Hepatocyte (in vitro differentiated cells): ENCODE data around the gene SHANK2. TPM values are rescaled to one million over a fixed set of nuclear protein-coding genes. Genes with fewer than 3 reads are reported as not detected.

Source experiments
- DNase-seq: peaks from one replicate; pipeline ENCODE4 v3.0.0-alpha.2; 2016; ENCODE audit warnings: low spot score
- H2AFZ ChIP-seq: fragments of 200-600 bp; sonication (generic); 2 replicates; pipeline ENCODE4 v1.6.0; 2016; ENCODE audit warnings: antibody characterized with exemption, mild to moderate bottlenecking
- H3K27ac ChIP-seq: fragments of 200-600 bp; sonication (generic); 2 replicates; pipeline ENCODE4 v1.5.1; 2016; ENCODE audit warnings: mild to moderate bottlenecking
- H3K27me3 ChIP-seq: fragments of 200-600 bp; sonication (generic); 2 replicates; pipeline ENCODE4 v1.6.1; 2016
- H3K36me3 ChIP-seq: fragments of 200-600 bp; sonication (generic); replicated peaks from 2 replicates; pipeline ENCODE4 v1.5.1; 2016; ENCODE audit warnings: low read depth; ENCODE audit not compliant: insufficient read depth
- H3K4me1 ChIP-seq: fragments of 200-600 bp; sonication (generic); 2 replicates; pipeline ENCODE4 v1.5.1; 2016; ENCODE audit warnings: mild to moderate bottlenecking, moderate library complexity; ENCODE audit not compliant: insufficient read depth
- H3K4me2 ChIP-seq: fragments of 200-600 bp; sonication (generic); 2 replicates; pipeline ENCODE4 v1.6.0; 2016
- H3K4me3 ChIP-seq: fragments of 200-600 bp; sonication (generic); 2 replicates; pipeline ENCODE4 v1.5.1; 2016; ENCODE audit warnings: mild to moderate bottlenecking
- H3K79me2 ChIP-seq: fragments of 200-600 bp; sonication (generic); 2 replicates; pipeline ENCODE4 v1.6.0; 2017; ENCODE audit warnings: mild to moderate bottlenecking
- H3K9me2 ChIP-seq: fragments of 200-600 bp; sonication (generic); replicated peaks from 2 replicates; pipeline ENCODE4 v1.6.0; 2017; ENCODE audit warnings: mild to moderate bottlenecking; ENCODE audit not compliant: insufficient read depth
- H3K9me3 ChIP-seq: fragments of 200-600 bp; sonication (generic); 2 replicates; pipeline ENCODE4 v1.5.1; 2016; ENCODE audit warnings: low read depth, mild to moderate bottlenecking
- H4K20me1 ChIP-seq: fragments of 200-600 bp; sonication (generic); 2 replicates; pipeline ENCODE4 v1.6.0; 2016; ENCODE audit warnings: mild to moderate bottlenecking; ENCODE audit not compliant: insufficient read depth, poor library complexity, severe bottlenecking
- EZH2 ChIP-seq: fragments of 200-600 bp; sonication (generic); IDR thresholded peaks from 2 replicates; pipeline ENCODE4 v1.6.1; 2016; ENCODE audit warnings: antibody characterized with exemption, mild to moderate bottlenecking, borderline replicate concordance
- EZH2phosphoT487 ChIP-seq: fragments of 200-600 bp; sonication (generic); IDR thresholded peaks from one replicate; pipeline ENCODE4 v1.6.1; 2018; ENCODE audit warnings: antibody characterized with exemption, mild to moderate bottlenecking, low read depth, moderate library complexity; ENCODE audit not compliant: unreplicated experiment, severe bottlenecking
- WGBS: methylation state at CpG from one replicate; pipeline ENCODE4 v1.1.6; 2016; ENCODE audit warnings: low lambda C conversion rate; ENCODE audit errors: missing lambda C conversion rate; 5-methylcytosine and 5-hydroxymethylcytosine counted together
- polyA plus RNA-seq: library from polyadenylated mRNA; unstranded; fragments of >200 nt; fragmentation: Nextera tagmentation; extraction: Ambion mirVana; gene quantifications from 2 replicates; pipeline ENCODE4 v1.2.1, GENCODE V29; 2016
- total RNA-seq: library from RNA; depleted of rRNA; stranded (reverse); fragments of >200 nt; gene quantifications from 2 replicates; pipeline ENCODE4 v1.2.3, GENCODE V29; 2014
- TF ChIP-seq, protein P1 (sequence below): fragments of 200-600 bp; sonication (generic); IDR thresholded peaks from 2 replicates; pipeline ENCODE4 v1.5.1; 2016; ENCODE audit warnings: antibody characterized with exemption, mild to moderate bottlenecking; ENCODE audit not compliant: poor library complexity

The SHANK2 gene
- total and polyA plus RNA-seq, 2 experiments from 2014 or later = 17.3 to 20.7 TPM

- Histone ChIP-seq H2AFZ (no peak overlapping the region), H3K36me3 (no peaks in the 10 kb centered on the region), H3K4me2 (peak overlapping the region; percentile 28), H3K27ac (no peak overlapping the region), H3K27me3 (no peaks in the 10 kb centered on the region), H4K20me1 (no peaks in the 10 kb centered on the region), H3K4me1 (peaks cover 15% of the 10 kb centered on the region), H3K9me2 (no peaks in the 10 kb centered on the region), H3K79me2 (peaks cover 19% of the 10 kb centered on the region), H3K9me3 (no peaks in the 10 kb centered on the region), H3K4me3 (no peak overlapping the region)
- 89% methylated on average over 19 of the region's 19 CpGs for WGBS
- TF ChIP-seq, protein P1, sequence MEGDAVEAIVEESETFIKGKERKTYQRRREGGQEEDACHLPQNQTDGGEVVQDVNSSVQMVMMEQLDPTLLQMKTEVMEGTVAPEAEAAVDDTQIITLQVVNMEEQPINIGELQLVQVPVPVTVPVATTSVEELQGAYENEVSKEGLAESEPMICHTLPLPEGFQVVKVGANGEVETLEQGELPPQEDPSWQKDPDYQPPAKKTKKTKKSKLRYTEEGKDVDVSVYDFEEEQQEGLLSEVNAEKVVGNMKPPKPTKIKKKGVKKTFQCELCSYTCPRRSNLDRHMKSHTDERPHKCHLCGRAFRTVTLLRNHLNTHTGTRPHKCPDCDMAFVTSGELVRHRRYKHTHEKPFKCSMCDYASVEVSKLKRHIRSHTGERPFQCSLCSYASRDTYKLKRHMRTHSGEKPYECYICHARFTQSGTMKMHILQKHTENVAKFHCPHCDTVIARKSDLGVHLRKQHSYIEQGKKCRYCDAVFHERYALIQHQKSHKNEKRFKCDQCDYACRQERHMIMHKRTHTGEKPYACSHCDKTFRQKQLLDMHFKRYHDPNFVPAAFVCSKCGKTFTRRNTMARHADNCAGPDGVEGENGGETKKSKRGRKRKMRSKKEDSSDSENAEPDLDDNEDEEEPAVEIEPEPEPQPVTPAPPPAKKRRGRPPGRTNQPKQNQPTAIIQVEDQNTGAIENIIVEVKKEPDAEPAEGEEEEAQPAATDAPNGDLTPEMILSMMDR = no peak
- TF ChIP-seq EZH2 (no peak), EZH2phosphoT487 (no peak)
- DNase-seq = no peak
Observed at GRCh38 chr11:71213696-71214552, 38.5 kb downstream of the SHANK2 start.

- H4K20me1 ChIP-seq = no peaks in the 10 kb centered on the region
- peaks cover 21% of the 10 kb centered on the region for H3K79me2 ChIP-seq
- H3K27ac ChIP-seq = no peak overlapping the region
- H3K4me2 ChIP-seq = peak overlapping the region; percentile 28
- H3K9me3 ChIP-seq = no peaks in the 10 kb centered on the region
- H2AFZ ChIP-seq = no peak overlapping the region
- peaks cover 15% of the 10 kb centered on the region for H3K4me1 ChIP-seq
- no peaks in the 10 kb centered on the region for H3K27me3 ChIP-seq
- no peaks in the 10 kb centered on the region for H3K9me2 ChIP-seq
- H3K36me3 ChIP-seq = no peaks in the 10 kb centered on the region
- TF ChIP-seq, protein P1 = no peak
- TF ChIP-seq EZH2phosphoT487 = no peak
- TF ChIP-seq EZH2 = no peak
- DNase-seq = peak; percentile 28
- no peak overlapping the region for H3K4me3 ChIP-seq
- 78% methylated on average over 10 of the region's 10 CpGs for WGBS
Observed at GRCh38 chr11:71212871-71213559, 39.4 kb downstream of the SHANK2 start.

DNA sequence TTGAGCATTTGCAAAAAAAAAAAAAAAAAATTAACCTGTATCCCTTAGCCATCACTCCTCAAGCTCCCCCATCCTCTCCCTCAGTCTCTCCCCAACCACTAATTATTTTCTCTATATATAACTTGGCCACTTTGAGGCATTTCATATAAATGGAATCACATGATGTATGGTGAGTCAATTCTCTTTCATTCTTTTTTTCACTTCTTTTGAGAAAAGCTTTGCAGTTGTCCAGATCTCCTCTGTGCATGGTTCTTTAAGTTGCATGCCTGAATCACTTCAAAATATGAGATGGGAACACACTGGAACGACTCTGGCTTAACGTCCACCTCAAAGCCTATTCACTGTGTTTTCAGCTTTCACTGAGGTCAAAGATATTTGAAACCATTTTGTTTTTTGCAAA, 40.7 kb downstream of the SHANK2 start:
- no peaks in the 10 kb centered on the region for H3K9me3 ChIP-seq
- no peaks in the 10 kb centered on the region for H3K27me3 ChIP-seq
- TF ChIP-seq, protein P1 = no peak
- TF ChIP-seq EZH2phosphoT487 (no peak), EZH2 (no peak)
- no peak overlapping the region for H3K4me2 ChIP-seq
- H3K4me1 ChIP-seq = peaks cover 16% of the 10 kb centered on the region
- H3K36me3 ChIP-seq = no peaks in the 10 kb centered on the region
- no peaks in the 10 kb centered on the region for H4K20me1 ChIP-seq
- DNase-seq = no peak
- H3K27ac ChIP-seq = no peak overlapping the region
- H3K79me2 ChIP-seq = peaks cover 19% of the 10 kb centered on the region
- 88% methylated on average over 2 of the region's 2 CpGs for WGBS
- H3K9me2 ChIP-seq = no peaks in the 10 kb centered on the region
- no peak overlapping the region for H3K4me3 ChIP-seq
- no peak overlapping the region for H2AFZ ChIP-seq
